Measurements from ENCODE around the gene EIF4G3.

- TF ChIP-seq, protein P1, sequence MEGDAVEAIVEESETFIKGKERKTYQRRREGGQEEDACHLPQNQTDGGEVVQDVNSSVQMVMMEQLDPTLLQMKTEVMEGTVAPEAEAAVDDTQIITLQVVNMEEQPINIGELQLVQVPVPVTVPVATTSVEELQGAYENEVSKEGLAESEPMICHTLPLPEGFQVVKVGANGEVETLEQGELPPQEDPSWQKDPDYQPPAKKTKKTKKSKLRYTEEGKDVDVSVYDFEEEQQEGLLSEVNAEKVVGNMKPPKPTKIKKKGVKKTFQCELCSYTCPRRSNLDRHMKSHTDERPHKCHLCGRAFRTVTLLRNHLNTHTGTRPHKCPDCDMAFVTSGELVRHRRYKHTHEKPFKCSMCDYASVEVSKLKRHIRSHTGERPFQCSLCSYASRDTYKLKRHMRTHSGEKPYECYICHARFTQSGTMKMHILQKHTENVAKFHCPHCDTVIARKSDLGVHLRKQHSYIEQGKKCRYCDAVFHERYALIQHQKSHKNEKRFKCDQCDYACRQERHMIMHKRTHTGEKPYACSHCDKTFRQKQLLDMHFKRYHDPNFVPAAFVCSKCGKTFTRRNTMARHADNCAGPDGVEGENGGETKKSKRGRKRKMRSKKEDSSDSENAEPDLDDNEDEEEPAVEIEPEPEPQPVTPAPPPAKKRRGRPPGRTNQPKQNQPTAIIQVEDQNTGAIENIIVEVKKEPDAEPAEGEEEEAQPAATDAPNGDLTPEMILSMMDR (IDR thresholded peaks at IDR 0.05): no peak
- TF ChIP-seq EZH2 (IDR thresholded peaks at IDR 0.05; ENCODE audit: borderline replicate concordance, insufficient read depth, low read depth, low read length, poor library complexity, severe bottlenecking): no peak
These were observed 43.0 kb upstream of the EIF4G3 start for GRCh38 chr1:21219674-21220073.
